Stimulated activated CD4-positive, alpha-beta T cell treated with anti-CD3 and anti-CD28 coated beads, Interleukin-4, amount 100 ng/mL, for 24 hours (primary cell): ENCODE results near the gene EEF1AKMT3.

ENCODE experiments used
- DNase-seq: peaks from one replicate; pipeline ENCODE4 v3.0.0-alpha.2; 2020

Gene EEF1AKMT3

DNA sequence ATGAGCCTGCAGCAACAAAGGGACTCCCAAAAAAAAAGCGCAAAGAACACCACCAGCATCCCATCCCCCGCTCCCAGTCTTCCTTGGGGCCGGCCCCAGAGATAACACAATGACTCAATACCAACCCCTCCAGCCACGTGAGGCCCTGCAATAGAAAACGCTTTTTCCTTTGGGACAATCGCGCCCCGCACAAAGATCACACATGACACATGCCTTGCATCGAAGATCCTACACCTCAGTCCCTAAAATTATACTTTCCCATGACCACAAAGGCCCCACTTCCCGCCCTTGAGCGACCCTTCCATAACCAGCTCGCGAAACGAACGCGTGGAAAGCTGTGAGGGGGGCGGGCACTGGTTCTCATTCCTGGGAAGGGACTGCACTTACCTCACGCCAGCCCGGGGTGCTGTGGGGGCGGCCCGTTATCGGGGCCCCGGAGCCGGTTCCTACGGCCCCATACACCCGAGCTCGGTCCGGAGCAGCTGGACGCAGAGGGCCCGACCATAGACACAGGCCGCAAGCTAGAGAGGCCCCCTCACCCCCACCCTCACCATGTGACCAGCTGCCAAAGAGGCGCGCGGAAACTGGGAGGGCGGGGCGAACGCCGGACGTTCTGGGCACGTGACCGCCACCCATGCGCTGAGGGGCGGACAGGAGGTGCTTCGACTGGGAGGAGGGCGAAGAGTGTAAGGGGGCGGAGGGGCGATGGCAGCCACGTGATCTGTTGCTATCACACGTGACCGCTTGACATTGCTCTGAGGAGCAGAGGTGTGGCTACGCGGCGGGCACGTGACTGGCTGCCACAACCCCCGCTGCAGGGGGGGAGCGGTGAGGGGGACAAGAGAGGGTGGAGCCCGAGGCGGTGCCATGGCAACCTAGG lies 20.4 kb upstream of the EEF1AKMT3 start, which contains the start of gene CDK4:
Gene CDK4 (minus strand): TSS at position 523 of the 880 bp plus-strand sequence. CDS start 593 bp downstream, outside the sequence.
- DNase-seq = peak; percentile 98

DNA sequence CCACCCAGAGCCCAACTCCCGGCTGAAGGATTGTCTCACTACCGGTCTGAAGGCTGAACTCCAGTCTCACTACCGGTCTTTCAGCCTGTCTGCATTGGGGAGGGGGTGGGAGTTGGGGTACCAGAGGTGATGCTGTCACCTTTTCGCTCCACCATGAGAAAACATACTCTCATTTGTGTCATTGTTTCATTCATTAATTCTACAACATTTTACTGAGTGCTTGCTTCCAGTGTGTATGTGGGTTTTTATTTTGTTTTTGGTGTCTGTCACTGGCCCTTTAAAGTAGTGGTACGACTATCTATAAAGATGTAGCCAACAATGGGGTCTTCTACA lies 19.8 kb upstream of the EEF1AKMT3 start:
- no peak for DNase-seq

DNA sequence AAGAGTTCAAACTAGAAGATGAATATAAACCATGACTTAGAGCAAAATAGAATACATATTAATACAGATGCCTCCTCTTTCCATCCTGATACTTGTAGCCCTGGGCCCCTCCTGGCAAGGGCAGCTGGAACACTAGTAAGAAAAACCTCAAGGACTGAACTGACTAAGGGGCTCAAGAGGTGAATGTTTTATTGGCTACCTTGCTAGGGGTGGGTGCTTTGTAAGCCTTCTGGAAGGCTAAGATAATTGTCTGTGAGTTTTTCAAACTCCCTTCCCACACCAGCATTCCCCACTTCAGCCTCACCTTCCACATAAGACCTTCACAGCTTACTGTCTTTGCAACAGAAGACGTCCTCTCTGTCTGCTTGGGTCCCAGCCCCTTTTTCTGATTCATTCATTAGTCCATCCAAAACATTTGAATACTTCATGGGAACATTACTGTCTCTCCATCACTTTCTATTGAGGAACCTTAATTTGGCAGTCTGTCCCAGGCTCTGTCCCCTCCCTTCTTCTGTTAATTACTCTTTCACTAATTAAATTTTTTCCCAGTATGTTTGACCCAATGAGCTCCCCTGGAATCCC lies 18.6 kb upstream of the EEF1AKMT3 start:
- no peak for DNase-seq

DNA sequence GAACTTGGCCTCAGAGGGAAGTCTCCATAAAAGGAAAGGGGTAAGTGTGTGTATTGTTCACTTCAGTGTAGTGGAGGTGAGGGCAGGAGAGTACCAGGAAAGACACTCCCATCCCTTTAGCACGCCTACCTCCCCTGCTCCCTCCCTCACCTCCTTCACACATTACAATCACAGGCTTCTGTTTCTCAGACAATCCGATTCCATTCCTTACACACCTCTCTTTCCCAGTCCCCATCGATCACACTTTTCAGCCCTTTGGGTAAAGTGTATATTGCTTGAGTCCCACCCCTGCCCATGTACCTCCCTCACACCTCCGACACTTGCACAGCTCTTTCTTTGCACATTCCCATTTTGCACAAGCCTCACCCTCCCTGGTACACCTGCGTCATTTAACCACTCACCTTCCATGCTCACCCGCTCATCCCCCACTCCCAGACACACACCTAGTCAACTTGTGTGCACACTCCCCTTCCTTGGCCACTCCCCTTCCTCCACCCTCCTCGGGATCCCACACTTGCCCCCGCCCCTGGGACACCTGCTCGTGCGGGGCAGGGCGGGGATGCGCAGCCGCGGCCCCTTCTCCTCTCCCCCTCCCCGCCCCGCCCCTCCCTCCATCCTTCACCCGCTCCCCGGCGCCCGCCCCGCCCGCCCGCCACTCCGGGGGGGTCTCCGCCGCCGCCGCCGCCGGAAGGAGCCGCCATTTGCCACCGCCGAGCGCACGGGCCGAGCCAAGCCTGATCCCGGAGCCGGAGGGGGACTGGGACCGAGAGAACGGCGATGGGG lies 17.8 kb upstream of the EEF1AKMT3 start, which contains the start of gene MARCHF9:
Gene MARCHF9 (plus strand): TSS at position 693 of the 783 bp plus-strand sequence. CDS start 426 bp downstream, outside the sequence.
- DNase-seq = peak; percentile 85

DNA sequence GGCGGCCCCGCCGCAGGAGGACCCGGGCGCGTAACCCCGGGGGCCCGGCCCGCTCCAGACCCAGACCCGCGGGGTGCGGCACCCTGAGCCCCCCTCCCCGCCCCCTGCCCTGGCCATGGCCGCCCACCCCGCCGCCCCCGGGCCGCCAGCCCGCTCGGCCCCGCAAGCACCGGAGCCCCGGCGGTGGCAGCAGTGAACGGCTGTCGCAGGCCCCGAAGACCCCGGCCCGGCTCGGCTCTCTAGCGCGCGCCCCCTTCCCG lies 17.3 kb upstream of the EEF1AKMT3 start:
- DNase-seq = no peak

DNA sequence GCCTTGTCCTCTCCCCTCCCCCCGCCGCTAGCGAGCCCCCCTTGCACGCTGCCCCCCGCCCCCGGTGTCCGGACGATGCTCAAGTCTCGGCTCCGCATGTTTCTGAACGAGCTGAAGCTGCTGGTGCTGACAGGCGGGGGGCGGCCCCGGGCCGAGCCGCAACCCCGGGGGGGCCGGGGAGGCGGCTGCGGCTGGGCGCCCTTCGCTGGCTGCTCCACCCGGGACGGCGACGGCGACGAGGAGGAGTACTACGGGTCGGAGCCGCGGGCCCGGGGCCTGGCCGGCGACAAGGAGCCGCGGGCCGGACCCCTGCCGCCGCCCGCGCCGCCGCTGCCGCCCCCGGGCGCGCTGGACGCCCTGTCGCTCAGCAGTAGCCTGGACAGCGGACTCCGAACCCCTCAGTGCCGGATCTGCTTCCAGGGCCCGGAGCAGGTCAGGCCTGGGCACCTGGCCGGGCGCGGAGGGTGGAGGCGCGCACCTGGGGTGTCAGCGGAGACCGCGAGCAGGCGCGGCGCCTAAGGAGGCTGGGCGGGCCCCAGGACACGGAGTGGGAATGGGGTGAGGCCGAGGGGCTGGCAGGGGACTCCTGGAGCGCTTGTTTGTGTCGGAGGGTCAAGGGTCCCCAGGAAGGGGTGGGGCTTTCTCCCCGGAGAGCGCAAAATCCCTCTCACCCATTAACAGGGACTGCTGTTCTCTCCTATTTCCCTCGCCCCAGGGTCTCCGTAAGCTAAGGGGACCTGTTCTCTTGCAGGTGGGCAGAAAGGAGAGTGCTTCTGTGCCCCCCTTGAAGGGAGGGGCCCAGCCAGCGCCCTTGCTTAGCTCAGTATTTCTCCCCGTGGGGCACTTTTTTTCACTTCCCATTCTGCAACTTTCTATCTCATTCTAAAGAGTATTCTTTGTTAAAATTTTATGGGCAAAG lies 16.7 kb upstream of the EEF1AKMT3 start:
- DNase-seq = peak; percentile 21

DNA sequence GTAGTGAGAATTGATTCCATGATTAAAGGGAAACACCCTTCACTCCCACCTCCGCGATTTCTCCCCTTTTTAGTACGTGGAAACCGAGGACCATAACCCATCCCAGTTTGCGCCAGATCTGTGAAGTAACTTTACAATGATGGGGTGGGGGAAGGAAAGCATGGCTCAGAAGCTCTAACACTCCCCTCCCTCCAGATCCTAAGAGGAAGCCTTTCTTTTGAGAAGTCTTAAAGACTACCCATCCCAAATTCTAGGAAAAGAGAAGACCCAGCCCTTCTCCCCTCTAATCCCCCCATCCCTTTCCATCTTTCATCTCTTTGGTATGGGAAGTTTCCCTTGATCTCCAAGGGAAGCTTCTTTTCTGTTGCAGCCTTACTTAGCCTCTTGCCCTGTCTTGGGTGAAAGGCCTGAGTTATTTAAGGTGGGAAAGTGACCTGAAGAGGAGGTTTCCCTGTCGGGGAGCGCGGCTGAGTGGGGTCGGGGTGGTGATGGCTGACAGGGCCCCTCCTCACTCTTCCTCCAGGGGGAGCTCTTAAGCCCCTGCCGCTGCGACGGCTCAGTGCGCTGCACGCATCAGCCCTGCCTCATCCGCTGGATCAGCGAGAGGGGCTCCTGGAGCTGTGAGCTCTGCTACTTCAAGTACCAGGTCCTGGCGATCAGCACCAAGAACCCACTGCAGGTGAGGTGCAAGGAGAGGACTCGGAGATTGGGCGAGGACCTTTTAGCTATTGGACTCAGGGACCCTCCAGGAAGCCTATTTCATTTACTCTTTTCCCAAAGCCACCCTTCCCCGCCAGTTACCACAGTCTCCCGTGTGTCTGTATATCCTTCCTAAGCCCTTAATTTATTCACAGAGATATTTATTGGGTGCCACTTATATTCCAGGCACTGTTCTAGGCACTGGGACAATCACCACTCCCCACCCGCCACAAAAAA lies 15.7 kb upstream of the EEF1AKMT3 start:
- peak; percentile 78 for DNase-seq

DNA sequence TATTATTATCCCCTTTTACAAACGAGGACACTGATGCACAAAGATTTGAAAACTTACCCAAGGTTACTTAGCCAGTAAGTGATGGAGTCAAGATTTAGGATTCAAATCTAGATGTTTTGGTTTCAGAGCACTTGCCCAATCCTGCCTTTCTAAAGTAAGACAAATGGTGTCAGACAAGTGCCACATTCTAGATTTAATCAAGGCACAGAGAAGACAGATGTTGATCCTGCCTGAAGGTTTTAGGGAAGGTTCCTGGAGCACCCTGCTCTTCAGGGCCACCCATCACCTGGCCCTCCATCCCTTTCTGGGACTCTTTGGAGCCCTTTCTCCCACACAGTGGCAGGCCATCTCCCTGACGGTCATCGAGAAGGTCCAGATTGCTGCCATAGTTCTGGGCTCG lies 14.6 kb upstream of the EEF1AKMT3 start:
- no peak for DNase-seq

DNA sequence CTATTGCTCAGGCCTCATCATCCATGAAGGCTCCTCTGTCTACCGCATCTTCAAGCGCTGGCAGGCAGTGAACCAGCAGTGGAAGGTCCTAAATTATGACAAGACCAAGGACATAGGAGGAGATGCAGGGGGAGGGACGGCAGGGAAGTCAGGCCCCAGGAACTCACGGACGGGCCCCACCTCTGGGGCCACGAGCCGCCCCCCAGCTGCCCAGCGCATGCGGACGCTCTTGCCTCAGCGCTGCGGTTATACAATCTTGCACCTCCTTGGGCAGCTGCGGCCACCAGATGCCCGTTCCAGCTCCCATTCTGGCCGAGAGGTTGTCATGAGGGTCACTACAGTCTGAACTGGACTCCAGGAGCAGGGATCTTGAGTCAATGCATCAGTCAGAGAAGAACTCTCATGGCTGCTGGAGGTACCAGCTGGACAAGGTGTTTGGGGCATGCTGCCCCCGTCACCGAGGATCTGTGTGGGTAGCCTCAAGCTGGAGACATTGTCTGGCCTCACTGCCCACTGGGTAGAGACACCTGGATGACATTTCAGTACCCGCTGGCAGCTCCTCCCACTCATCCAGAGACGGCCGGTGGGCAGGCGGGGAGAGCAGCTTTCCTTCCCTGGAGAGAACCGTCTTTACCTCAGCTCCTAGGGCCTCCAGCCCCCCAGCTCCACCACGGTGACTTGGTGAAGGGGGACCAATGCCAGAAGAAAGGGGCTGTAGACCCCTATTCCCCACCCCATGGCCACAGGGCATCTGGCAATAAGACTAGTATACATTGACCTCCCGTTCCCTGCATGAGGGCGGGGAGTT lies 13.7 kb upstream of the EEF1AKMT3 start:
- DNase-seq = no peak

DNA sequence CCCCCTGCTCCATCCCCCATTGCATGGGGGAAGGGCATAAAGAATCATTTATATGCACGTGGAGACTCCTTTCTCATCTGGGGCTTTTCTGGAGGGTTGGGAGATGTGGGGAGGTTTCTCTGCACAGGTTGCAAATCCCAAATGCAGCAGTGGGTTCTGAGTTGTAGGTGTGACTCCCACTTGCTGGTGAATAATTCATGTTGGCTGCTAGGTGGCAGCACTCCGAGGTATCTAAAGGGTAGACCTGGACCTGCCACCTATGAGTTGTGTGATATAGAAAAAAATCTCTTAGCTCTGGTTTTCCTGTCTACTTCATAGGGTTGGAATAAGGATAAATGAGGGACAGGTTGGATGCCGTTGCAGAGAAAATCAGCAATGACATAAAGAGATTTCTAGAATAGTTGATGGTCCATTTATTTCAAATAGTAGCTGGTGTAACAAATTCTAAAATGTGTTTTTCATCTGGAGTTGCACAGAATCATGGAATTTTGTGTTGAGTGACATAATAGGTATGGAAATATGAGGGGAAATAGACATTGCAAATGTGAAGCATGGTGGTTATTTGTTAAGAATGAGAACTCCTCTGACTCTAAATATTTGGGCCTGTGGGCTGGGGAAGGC lies 12.9 kb upstream of the EEF1AKMT3 start:
- DNase-seq = peak; percentile 54

DNA sequence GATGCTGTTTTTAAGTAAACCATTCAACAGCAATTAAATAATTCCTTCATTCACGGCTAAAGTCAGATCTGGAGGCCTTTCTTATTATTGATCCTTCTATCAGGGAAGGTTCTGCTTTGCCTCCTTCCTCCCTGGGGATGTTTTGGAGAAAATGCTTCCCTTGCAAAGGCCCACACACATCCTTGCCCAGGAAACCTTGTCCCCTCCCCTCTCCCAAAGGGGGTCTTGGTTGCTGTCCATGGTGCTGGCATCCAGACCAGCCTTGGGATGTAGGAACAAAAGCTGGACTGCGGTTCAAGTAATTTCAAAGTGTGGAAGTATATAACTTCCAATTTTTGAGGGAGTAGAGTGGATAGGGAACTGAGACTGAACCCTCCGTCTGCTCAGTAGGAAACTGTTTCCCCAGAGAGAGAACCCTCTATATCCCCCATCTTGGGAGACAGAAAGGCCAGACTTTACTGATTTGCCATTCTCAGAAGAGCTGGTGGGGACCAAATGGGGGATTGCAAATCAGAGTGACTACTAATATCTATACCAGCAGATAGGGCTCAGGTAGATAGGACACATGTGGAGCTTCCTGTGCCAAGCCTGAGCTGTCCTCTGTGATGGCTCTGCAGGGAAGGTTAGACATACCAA lies 11.9 kb upstream of the EEF1AKMT3 start:
- no peak for DNase-seq

DNA sequence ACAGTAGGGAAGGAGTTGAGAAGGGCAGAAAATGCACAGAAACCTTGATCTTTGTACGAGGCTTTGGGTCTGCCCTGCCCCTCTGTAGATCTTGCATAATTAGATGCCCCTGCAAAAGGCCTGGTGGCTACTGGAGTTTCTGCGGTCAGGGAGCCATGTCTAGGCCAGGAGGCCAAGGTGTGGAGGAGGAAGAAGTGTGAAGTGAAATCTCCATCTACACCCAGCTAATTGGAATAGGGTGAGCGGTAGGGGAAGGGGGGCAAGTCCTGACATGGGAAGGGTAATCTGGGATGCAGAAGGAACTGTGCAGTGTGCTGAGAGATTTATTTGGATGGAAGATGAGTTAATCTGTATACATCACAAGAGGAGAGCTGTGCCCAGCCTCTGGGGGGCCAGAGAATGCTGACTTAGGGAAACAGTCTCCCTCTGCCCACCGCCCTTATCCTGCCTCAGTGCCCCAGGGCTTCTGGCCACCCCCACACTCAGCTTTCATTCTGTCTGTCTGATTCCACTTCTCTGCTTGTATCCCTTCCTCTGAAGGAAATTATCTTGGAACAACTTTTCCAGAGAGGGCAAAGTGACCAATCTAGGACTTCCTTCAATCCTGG lies 10.9 kb upstream of the EEF1AKMT3 start:
- no peak for DNase-seq

DNA sequence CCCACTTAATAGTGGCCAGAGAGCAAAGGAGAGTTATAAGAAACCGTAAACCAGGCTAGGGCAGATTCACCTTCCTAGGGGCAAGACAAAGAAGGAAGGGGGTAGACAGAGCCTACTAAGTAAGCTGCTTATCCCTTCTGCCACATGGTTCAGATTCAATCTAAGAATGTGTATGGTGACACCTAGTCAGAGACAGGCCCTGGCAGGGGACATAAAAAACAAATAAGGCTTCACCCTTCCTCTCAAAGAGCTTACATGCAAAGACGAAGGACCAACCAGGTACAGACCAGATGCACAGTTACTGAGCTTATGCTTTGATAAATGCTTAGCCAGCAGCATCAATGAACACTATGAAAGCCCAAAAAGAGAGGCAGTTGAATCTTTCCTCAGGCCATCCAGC lies 10.0 kb upstream of the EEF1AKMT3 start:
- no peak for DNase-seq

DNA sequence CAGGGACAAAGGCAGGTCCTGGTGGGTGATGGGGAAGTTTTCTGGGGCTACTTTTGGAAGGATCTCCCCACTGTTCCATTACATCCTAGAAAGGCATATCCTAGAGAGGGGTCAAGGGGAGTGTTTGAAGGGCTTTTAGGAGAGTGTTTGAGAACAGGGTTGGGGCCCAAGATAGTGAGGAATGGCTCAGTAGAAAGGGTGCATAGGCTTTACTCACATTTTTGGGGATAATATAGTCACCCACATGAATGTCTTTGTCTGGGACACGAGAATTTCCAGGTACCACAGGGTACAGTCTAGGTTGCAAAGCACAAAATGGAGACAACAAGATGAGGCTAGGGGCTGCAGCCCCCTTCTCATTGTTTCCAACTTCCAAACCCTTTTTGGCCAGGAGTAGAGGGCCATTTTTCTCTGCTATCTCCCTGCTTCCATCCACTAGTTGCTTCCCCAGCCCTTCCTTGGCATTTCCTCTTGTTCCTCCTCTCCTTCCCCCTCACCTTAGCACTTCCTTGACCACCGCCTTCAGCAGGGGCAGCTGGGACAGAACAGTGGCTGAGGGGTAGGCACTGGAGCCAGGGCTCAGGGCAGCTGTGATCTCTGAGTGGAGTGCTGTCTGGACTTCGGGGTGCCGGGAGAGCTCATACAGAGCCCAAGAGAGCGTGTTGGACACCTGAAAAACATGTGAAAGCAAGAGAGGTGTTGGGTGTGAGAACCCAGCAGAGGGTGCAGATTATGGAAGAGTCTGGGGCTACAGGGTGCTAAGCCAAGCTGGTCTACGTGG lies 8.3 kb upstream of the EEF1AKMT3 start:
- no peak for DNase-seq

DNA sequence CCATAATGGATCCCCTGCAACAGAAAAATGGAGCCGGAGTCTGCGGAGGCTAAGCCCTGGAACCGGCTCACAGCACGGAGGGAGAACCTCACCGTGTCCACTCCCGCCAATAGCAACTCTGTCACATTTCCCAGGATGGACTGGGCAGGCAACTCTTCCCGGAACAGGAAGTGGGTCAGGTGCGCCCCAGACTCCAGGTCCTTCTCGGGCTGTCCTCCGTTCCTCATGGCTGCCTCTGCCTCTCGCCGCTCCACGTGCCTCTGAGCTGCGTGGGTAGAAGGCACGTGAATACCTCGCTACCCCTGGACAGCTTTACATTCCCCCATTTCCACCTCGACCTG lies 7.8 kb upstream of the EEF1AKMT3 start:
- DNase-seq = peak; percentile 48

DNA sequence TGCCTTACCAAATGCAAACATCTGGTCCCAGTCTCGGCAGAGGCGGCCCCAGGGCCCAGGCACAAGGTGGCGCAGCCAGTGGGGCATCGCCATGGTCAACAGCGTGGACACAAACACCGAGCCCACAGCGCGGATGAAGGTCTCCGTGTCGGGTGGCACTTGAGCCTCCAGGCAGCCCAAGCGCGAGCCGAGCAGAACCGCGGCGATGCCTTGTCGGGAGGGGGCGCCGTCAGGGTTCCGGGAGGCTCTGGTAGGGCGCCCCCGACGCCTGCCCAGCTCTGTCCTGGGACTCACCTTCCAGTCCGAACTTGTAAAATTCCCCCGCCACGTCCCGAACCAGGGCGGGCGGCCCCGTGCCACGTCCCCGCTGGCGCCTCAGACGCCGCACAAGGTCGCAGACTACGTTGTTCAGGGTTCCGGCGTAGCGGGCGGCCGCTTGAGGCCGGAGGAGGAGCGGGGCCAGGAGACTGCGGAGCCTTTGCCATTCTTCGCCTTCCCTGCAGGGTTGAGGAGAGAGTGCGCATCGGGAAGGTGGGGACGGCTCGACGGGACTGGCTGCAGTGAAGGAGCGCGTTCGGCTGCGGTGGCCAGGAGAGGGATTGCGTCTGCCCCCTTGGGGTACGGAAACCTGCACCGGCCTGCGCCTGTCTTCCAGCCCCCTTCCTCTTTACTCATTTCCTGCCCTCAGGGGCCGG lies 7.3 kb upstream of the EEF1AKMT3 start:
- peak; percentile 62 for DNase-seq

DNA sequence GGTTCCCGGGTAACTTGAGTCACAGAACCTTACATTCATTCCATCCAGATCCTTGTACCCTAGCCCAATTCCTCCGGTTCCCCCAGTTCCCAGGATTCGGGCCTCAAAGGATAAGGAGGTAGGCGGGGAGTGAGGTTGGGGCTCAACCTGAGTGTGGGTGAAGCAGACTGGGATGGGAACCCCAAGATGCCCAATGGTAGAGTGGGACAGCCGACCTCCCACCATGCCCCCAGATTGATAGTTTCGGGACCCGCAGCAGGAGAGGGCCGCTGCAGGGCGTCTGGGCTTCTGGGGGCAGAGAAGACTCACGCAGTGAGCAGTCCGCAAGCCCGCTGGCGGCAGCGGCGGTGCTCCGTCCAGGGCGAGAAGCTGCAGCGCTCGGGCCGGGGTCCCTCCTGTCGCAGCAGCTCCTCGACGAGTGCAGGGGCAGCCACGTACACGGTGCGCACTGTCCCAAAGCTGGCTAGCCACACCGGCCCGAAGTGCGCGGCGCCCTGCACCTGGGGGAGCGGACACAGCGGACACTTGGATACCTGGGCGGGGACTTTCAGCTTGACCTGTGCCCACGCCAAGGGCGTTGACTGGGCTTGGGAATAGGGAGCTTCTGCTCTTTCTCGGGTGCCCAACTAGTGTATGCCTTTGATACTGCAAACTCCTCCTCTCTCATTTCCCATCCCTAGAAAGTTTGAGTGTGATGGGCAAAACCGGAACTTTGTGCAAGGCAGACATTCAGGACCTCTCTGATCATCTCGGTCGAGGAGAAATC lies 6.5 kb upstream of the EEF1AKMT3 start:
- no peak for DNase-seq
